ENCODE measurements around the gene EWSR1.

DNA sequence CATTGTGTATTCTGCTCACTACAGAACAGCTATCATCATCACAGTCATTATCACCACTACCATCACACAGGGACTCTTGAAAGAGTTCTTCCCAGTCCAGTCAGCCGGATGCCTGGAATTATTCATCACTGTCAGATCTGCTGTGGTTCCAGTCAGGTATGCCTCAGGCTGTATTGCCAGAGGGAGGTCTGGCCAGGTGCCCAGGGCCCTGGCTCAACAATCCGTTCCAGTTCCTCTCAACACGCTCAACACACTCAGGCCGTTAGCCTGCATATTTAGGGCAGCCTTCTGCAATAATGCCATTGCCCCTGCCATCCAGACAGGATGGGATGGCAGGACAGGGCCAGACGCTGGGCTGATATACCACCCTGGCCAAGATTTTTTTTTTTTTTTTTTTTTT, 76.1 kb downstream of the EWSR1 start:
- TF ChIP-seq, protein P1, sequence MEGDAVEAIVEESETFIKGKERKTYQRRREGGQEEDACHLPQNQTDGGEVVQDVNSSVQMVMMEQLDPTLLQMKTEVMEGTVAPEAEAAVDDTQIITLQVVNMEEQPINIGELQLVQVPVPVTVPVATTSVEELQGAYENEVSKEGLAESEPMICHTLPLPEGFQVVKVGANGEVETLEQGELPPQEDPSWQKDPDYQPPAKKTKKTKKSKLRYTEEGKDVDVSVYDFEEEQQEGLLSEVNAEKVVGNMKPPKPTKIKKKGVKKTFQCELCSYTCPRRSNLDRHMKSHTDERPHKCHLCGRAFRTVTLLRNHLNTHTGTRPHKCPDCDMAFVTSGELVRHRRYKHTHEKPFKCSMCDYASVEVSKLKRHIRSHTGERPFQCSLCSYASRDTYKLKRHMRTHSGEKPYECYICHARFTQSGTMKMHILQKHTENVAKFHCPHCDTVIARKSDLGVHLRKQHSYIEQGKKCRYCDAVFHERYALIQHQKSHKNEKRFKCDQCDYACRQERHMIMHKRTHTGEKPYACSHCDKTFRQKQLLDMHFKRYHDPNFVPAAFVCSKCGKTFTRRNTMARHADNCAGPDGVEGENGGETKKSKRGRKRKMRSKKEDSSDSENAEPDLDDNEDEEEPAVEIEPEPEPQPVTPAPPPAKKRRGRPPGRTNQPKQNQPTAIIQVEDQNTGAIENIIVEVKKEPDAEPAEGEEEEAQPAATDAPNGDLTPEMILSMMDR (IDR thresholded peaks at IDR 0.05; ENCODE audit: poor library complexity, severe bottlenecking): no peak
- no peak for TF ChIP-seq EP300 (conservative IDR thresholded peaks at IDR 0.05; ENCODE audit: poor library complexity, severe bottlenecking)
- TF ChIP-seq EZH2 (IDR thresholded peaks at IDR 0.05; ENCODE audit: borderline replicate concordance, insufficient read depth, low read length, poor library complexity, severe bottlenecking): no peak
- TF ChIP-seq TAF1 (IDR thresholded peaks at IDR 0.05; ENCODE audit: low read depth): no peak
- no peak for TF ChIP-seq POLR2AphosphoS5 (IDR thresholded peaks at IDR 0.05)
- TF ChIP-seq RAD21 (conservative IDR thresholded peaks at IDR 0.05): no peak

Measured in neural cell (in vitro differentiated cells).